Stomach (tissue), 9 donors: ENCODE data around the gene PNPLA6. TPM values are rescaled to one million over a fixed set of nuclear protein-coding genes. Genes with fewer than 3 reads are reported as not detected.
A peak's percentile ranks its signal among the peaks of the same experiment; 100 is the strongest.

ENCODE experiments used
- DNase-seq, 2 donors: peaks; one replicate each; pipeline versions ENCODE4 v3.0.0 to v3.0.0-alpha.2; 2013 to 2019
- H3K27ac ChIP-seq, 5 donors: fragments of 200-600 bp in 4 of 5; sonication (generic) in 4 of 5; one replicate each; pipeline ENCODE4 v1.5.1; 2013 to 2019; ENCODE audit warnings: mild to moderate bottlenecking in 1 of 5, moderate library complexity in 1 of 5
- H3K27me3 ChIP-seq, 3 donors: fragments of 200-600 bp; sonication (generic); one replicate each; pipeline ENCODE4 v1.5.1; 2017 to 2019; ENCODE audit warnings: mixed run types in 1 of 3
- H3K36me3 ChIP-seq, 4 donors: fragments of 200-600 bp; sonication (generic); 1 replicate in 3 of 4; 2 replicates in 1 of 4; pipeline ENCODE4 v1.5.1; 2016 to 2019
- H3K4me1 ChIP-seq, 4 donors: fragments of 200-600 bp; sonication (generic); one replicate each; pipeline ENCODE4 v1.5.1; 2016 to 2019
- H3K4me3 ChIP-seq, 4 donors: fragments of 200-600 bp; sonication (generic) in 3 of 4; one replicate each; pipeline ENCODE4 v1.5.1; 2016 to 2019; ENCODE audit warnings: mild to moderate bottlenecking in 1 of 4
- H3K9me3 ChIP-seq, 4 donors: fragments of 200-600 bp; sonication (generic); one replicate each; pipeline ENCODE4 v1.5.1; 2016 to 2019
- EP300 ChIP-seq: sonication (generic); formaldehyde crosslinking; IDR thresholded peaks from one replicate; pipeline ENCODE4 v1.6.1; 2017; ENCODE audit warnings: antibody characterized with exemption
- POLR2A ChIP-seq, 4 donors: fragments of 450-650 bp; IDR thresholded peaks; one replicate each; pipeline ENCODE4 v1.6.1; 2016; ENCODE audit warnings: antibody characterized with exemption in 4 of 4, control low read depth in 2 of 4, mild to moderate bottlenecking in 1 of 4, moderate library complexity in 1 of 4
- POLR2AphosphoS5 ChIP-seq, 3 donors: sonication (generic); formaldehyde crosslinking; IDR thresholded peaks; one replicate each; pipeline ENCODE4 v1.6.1; 2016; ENCODE audit warnings: antibody characterized with exemption in 3 of 3
- WGBS, 5 donors: extraction: QIAGEN DNeasy Blood & Tissue Kit in 3 of 5; methylation state at CpG; one replicate each; pipeline versions ENCODE4 v1.1.5 to v1.1.7; 2013 to 2018; 5-methylcytosine and 5-hydroxymethylcytosine counted together
- intact Hi-C: fragments of 100-400 bp; cut with DNase I; formaldehyde crosslinking; loops from one replicate; pipeline ENCODE4 v1.15.1; 2023; ENCODE audit warnings: low total_unique reads
- polyA plus RNA-seq, 3 donors: library from polyadenylated mRNA; stranded (reverse); fragments of 200-250 nt; gene quantifications; one replicate each; pipeline ENCODE4 v1.2.3, GENCODE V29; 2013
- total RNA-seq, 5 donors: library from RNA; depleted of rRNA; stranded (reverse); fragments of >200 nt; gene quantifications; one replicate each; pipeline versions ENCODE4 v1.1.0 to v1.2.3, GENCODE V29; 2014 to 2016
- TF ChIP-seq, protein P1 (sequence below), 7 experiments: fragments of 450-650 bp in 4 of 7; fragments of 200-600 bp in 3 of 7; sonication (generic) in 3 of 7; IDR thresholded peaks; one replicate each; pipeline ENCODE4 v1.5.1; 2016 to 2019; ENCODE audit warnings: antibody characterized with exemption in 7 of 7, control low read depth in 2 of 7, mild to moderate bottlenecking in 1 of 7
- donor health status: healthy with polysubstance abuse.
- donor health status: Bipolar disorder and iron deficiency.
- donor health status: healthy.

Gene PNPLA6
- total and polyA plus RNA-seq, 8 donors, result 15.2 to 357 (median 44.3) TPM

DNA sequence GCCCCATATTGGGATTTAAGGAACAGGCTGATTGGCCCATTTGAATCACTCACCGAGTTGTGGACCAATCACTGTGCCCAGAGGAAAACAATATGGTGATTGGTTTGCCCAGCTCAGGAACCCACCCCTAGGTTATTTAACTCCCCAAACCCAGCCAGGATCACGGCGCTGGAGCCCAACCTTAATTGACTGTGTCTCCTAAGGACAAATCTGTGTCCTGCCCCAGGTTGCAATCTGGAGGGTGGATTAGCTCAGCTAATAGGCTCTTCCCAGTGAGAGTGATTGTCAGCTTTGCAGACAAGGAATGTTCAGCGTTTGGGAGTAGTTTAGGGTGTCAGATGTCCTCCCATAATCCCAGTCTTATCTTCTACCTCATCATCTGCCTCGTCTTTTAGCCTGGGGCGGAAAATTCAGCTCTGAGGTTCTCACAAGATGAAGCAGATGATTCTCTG, 23.1 kb upstream of the PNPLA6 start:
- no peak for DNase-seq
- no peaks in the 10 kb centered on the region for H3K36me3 ChIP-seq
- WGBS, 5 donors, result 50 to 57% (median 51%) methylated on average over 6 of the region's 6 CpGs
- TF ChIP-seq POLR2AphosphoS5 (IDR thresholded peaks at IDR 0.05) (no peak), POLR2A (IDR thresholded peaks at IDR 0.05) (no peak), EP300 (no peak)
- TF ChIP-seq, protein P1, sequence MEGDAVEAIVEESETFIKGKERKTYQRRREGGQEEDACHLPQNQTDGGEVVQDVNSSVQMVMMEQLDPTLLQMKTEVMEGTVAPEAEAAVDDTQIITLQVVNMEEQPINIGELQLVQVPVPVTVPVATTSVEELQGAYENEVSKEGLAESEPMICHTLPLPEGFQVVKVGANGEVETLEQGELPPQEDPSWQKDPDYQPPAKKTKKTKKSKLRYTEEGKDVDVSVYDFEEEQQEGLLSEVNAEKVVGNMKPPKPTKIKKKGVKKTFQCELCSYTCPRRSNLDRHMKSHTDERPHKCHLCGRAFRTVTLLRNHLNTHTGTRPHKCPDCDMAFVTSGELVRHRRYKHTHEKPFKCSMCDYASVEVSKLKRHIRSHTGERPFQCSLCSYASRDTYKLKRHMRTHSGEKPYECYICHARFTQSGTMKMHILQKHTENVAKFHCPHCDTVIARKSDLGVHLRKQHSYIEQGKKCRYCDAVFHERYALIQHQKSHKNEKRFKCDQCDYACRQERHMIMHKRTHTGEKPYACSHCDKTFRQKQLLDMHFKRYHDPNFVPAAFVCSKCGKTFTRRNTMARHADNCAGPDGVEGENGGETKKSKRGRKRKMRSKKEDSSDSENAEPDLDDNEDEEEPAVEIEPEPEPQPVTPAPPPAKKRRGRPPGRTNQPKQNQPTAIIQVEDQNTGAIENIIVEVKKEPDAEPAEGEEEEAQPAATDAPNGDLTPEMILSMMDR (IDR thresholded peaks at IDR 0.05), result no peak
- H3K9me3 ChIP-seq, result no peaks in the 10 kb centered on the region
- peaks cover 0 to 6% (median 0%) of the 10 kb centered on the region in 3 donors for H3K27me3 ChIP-seq
- H3K27ac ChIP-seq, result no peak overlapping the region
- H3K4me1 ChIP-seq, result peaks cover 11 to 40% (median 25%) of the 10 kb centered on the region in 4 donors
- no peak overlapping the region for H3K4me3 ChIP-seq
- intact Hi-C loops, result no loop called here

DNA sequence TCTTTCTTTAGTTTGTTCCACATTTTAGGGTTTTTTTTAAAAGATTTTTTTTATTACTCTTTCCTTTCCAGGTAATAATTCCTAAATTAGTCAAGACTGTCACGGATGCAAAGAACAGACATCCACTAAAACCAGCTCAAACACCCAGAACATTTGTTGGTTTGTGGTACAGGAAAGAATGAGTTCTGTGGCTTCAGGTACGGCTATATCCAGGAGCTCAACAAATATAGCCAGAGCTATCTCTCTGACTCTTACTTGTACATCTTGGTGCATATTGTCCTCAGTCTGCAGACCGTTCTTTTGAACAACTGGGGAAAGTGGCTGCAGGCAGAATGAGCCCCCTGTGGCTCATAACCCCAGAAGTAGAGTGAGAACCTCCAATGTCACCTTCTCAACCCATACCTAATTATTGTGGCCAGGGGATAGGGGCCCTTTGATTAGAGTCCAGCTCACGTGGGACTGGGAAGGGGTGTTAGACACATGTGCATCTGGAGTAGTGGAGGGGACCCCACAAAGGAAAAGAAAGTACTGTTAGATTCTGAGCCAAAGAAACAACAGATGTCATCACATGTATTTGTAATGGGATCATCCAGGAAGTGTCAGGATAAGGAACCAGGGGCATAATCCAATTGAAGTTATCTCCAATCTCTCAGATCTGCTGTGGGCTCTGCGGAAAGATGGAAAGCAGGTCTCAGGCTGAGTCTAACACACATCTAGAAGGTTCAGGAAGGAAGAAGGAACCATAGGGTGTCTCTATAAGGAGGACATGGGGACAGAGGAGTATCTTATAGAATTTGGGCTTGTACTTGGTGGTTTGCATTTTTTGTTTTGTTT, 21.5 kb upstream of the PNPLA6 start:
- Histone ChIP-seq H3K36me3 (peaks cover 0 to 1% (median under 1%) of the 10 kb centered on the region in 4 donors), H3K4me1 (peaks cover 12 to 42% (median 25%) of the 10 kb centered on the region in 4 donors), H3K27ac (peak overlapping the region in 4 of 5 donors; percentile 81 to 94 (median 87)), H3K27me3 (peaks cover 0 to 6% (median 0%) of the 10 kb centered on the region in 3 donors), H3K9me3 (no peaks in the 10 kb centered on the region), H3K4me3 (no peak overlapping the region)
- DNase-seq, result no peak
- intact Hi-C loops, result no loop called here
- TF ChIP-seq POLR2A (IDR thresholded peaks at IDR 0.05), result no peak
- 84 to 87% (median 85%) methylated on average over 5 of the region's 5 CpGs for WGBS, 5 donors

DNA sequence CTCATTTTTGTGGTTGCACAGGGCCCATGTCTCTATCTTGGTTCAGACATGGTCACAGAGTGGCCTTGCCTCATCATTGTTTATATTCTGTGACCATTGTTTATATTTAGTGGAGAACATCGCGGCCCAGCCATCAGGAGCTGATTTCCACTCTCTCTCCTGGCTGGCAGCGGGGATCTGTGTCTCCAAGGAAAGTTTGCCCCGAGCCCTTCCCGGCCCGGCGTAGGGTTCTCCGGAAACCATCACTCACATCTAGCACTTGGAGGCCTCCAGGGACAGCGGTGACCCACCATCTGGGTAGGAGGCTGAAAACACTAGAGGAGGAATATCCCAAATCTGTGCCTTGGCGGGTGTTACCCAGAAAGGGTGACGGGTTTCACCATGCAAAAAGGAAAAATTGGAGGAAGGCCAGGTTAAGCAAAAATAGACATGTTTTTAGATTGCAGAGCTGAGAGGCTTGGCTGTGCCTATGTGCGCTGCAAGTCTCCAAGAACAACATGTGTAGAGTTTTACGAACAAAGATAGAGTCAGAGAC, 20.3 kb upstream of the PNPLA6 start:
- H3K4me3 ChIP-seq, result peak overlapping the region; percentile 59 to 83 (median 74)
- peak overlapping the region; percentile 81 to 94 (median 87) for H3K27ac ChIP-seq
- H3K27me3 ChIP-seq, result peaks cover 0 to 6% (median 0%) of the 10 kb centered on the region in 3 donors
- H3K9me3 ChIP-seq, result no peaks in the 10 kb centered on the region
- peaks cover 0 to 13% (median 12%) of the 10 kb centered on the region in 4 donors for H3K36me3 ChIP-seq
- H3K4me1 ChIP-seq, result peaks cover 12 to 42% (median 25%) of the 10 kb centered on the region in 4 donors
- 60 to 73% (median 72%) methylated on average over 13 of the region's 13 CpGs for WGBS, 5 donors
- intact Hi-C loops, result no loop called here
- TF ChIP-seq POLR2A (IDR thresholded peaks at IDR 0.05), result no peak
- peak; percentile 88 for TF ChIP-seq EP300
- TF ChIP-seq, protein P1 (IDR thresholded peaks at IDR 0.05), result no peak
- peak; percentile 68 to 77 (median 75) for TF ChIP-seq POLR2AphosphoS5 (IDR thresholded peaks at IDR 0.05)
- peak; percentile 43 to 51 for DNase-seq

DNA sequence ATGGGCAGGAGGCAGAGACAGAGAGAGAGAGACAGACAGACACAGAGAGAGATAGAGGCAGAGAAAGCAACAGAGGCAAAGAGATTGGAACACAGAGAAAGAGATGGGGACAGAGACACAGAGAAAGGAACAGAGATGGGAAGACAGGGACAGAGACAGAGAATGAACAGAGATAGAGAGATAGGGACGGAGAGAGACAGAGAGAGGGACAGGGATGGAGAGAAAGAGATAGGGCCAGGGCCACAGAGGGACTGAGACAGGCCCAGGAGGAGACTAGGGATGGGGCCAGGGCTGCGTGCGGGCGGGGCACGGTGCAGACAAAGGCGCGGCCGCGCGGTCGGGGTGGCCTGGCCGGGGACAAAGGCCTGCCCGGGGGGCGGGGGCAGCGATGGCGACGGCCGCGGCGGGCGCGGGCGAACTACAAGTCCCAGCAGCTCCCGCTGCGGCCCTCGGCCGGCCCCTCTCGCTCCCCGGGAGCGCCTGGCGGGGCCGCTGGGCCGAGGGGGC, 19.8 kb upstream of the PNPLA6 start, which contains the start of gene ZNF358:
Gene ZNF358 (plus strand): TSS at position 459 of the 507 bp plus-strand sequence. CDS start 3,140 bp downstream, outside the sequence.
- Histone ChIP-seq H3K27me3 (peaks cover 0 to 6% (median 0%) of the 10 kb centered on the region in 3 donors), H3K27ac (peak within 1 kb of the TSS; percentile 85 to 94 (median 87)), H3K4me1 (peaks cover 12 to 42% (median 25%) of the 10 kb centered on the region in 4 donors), H3K36me3 (peaks cover 0 to 18% (median 17%) of the 10 kb centered on the region in 4 donors), H3K4me3 (peak within 1 kb of the TSS; percentile 59 to 83 (median 74)), H3K9me3 (no peaks in the 10 kb centered on the region)
- intact Hi-C loops, result no loop called here
- TF ChIP-seq POLR2A (IDR thresholded peaks at IDR 0.05) (no peak), POLR2AphosphoS5 (IDR thresholded peaks at IDR 0.05) (no peak), EP300 (no peak)
- TF ChIP-seq, protein P1 (IDR thresholded peaks at IDR 0.05), result no peak
- 1 to 11% (median 2%) methylated on average over 2 to 29 of the region's 33 CpGs for WGBS, 5 donors
- DNase-seq, result peak; percentile 78 to 93
